HG03097 (cell line): ENCODE measurements around the gene TAF6.
A peak's percentile ranks its signal among the peaks of the same experiment; 100 is the strongest.

Source experiments
- ATAC-seq: cut with Tn5 transposase; IDR thresholded peaks from one replicate; pipeline ENCODE4 v1.9.1; 2021; ENCODE audit not compliant: unreplicated experiment, low FRiP score

Gene TAF6

DNA sequence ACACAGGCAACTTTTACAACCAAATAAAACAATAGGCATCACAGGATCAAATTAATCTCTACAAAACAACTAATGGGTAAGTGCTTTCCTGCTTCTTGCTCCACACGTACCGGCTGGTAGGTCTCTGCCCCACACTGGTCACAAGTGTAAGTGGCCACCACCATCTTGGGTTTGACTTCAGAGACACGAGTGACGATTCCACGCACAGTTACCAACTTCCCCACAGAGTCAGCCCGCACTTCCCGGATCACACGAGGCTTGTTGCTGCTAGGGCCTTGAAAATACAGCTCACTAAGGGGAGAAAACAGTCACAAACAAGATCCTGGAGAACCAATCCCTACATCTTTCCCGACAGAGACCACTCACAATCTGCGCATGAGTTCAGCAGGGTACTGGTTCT, 20.2 kb downstream of the TAF6 start:
- ATAC-seq: no peak

DNA sequence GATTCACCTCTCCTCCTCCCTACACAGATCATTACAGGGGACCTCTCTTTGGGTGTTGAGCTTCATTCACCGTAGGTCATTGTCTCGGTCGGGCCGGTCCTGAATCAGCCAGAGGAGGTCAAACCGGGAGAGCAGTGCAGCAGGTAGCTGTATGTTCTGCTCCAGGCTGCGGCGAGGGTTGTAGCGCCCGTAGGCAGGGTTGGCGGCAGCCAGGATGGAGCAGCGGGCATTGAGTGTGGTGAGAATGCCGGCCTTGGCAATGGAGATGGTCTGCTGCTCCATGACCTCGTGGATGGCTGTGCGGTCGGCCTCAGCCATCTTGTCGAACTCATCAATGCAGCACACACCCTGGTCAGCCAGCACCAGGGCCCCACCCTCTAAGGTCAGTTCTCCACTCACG, 23.5 kb downstream of the TAF6 start:
- ATAC-seq: no peak

GRCh38 chr7:100095289-100095688, 23.9 kb downstream of the TAF6 start:
- no peak for ATAC-seq

DNA sequence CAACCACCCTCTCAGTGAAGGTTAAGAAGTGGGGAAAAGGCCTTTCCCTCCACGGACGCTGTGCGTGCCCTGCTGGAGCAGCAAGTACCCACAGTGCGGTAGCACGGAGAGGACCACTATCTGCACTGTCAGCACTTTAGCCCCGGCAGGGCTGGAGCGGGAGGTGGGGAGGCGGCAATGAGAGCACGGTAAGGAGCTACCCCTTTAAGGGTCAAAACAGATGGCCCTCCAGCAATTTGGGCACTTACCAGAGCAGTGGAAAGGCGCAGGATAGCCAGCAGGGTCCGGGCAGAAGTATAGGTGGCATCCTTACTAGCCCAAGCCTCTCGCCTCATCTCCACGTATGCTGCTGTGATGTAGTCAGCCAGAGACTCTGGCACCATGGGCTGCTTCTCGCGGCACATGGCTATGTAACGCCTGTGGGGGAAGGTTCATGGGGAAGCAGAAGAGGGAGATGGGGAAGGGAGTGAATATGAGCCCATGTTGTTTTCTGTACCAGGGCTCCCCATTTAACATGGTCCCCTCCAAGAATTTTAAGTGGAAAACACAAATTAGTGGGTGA, 25.2 kb downstream of the TAF6 start:
- ATAC-seq: no peak

GRCh38 chr7:100093498-100093897, 25.7 kb downstream of the TAF6 start:
- ATAC-seq: no peak

GRCh38 chr7:100093054-100093453, 26.1 kb downstream of the TAF6 start:
- no peak for ATAC-seq

GRCh38 chr7:100091411-100092181, 27.6 kb downstream of the TAF6 start:
- no peak for ATAC-seq

DNA sequence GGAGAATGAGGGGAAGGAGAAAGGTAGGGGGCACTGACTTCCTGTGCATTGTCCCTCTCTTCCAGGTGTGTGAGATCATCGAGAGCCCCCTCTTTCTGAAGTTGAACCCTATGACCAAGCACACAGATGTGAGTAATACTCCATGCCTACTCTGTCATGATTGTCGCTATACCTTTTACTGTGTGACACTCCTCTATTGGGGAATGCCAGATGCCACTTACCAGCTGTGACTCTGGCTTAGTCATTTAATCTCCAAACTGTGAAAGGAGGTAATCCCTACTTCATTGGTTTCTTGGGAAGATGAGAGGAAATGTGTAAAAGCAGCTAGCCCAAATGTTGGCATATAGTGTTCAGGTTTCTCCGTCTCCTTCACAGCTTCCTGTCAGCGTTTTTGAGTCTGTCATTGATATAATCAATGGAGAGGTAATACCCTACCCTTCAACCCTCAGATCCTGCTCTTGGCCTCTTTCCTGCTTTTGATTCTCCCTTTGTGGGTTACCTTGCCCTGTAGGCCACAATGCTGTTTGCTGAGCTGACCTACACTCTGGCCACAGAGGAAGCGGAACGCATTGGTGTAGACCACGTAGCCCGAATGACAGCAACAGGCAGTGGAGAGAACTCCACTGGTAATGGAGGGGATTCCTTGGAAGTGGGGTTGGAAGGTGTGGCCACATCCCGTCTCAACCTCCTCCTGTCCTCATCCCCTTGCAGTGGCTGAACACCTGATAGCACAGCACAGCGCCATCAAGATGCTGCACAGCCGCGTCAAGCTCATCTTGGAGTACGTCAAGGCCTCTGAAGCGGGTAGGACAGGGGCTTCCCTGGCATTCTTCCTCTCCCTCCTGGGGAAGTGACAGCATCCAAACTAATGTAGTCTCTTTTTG, 28.4 kb downstream of the TAF6 start:
- no peak for ATAC-seq

DNA sequence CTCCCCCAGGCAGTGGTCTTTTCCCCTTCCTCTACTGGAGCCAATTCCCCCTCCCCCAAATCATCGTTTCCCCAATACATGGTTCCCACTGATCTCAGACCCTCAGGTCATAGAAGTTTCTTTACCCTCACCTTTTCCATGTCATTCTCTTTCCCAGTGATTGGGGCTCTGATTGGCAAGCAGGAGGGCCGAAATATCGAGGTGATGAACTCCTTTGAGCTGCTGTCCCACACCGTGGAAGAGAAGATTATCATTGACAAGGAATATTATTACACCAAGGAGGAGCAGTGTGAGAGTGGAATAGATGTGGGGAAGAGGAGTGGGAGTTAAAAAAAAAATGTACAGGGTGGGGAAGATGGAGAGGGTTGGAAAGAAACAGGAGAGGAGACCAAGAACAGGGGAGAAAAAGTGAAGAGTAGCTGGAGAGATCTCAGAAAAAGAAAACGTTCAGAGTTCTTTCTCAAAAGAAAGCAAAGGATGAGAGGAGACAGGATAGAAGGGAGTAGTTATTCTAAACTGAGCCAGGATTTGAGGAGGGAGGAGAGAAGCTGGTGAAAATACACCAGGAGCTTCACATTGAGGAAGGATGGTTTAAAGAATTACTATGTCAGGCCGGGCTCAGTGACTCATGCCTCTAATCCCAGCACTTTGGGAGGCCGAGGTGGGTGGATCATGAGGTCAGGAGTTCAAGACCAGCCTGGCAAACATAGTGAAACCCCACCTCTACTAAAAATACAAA, 29.5 kb downstream of the TAF6 start:
- no peak for ATAC-seq

DNA sequence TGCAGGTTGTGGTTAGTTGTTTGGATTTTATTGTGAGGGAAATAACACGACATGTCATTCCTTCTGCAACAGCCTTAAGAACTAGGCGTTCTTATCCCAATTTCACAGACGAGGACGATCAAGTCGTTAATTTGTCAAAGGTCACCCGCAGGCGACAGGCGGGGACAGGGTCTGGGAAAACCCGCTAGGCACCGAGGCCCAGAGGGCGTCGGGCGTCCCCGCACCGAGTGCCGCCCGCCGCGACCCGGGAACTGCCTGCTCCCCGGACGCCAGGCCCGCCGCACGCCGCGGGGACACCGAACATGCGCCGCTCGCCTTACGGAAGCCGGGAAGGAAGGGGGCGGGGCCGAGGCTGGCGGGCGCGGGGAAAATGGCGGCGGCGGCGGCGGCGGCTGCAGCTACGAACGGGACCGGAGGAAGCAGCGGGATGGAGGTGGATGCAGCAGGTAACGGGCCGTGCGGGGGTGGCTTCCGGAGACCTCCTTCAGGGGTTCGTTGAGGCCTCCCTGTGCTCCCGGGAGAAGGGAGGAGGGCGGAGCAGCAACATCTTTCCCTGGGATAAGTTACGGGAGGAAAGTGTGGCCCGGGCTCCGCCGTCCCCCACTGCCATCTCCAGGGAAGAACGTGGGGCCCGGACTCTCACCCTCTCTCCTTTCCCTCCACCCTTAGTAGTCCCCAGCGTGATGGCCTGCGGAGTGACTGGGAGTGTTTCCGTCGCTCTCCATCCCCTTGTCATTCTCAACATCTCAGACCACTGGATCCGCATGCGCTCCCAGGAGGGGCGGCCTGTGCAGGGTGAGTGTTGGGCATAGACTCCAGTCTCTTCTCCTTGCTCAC, 30.3 kb downstream of the TAF6 start, which contains the start of gene COPS6:
Gene COPS6 (plus strand): TSS at position 349 of the 837 bp plus-strand sequence. CDS start 22 bp downstream, at position 371.
- ATAC-seq: no peak

DNA sequence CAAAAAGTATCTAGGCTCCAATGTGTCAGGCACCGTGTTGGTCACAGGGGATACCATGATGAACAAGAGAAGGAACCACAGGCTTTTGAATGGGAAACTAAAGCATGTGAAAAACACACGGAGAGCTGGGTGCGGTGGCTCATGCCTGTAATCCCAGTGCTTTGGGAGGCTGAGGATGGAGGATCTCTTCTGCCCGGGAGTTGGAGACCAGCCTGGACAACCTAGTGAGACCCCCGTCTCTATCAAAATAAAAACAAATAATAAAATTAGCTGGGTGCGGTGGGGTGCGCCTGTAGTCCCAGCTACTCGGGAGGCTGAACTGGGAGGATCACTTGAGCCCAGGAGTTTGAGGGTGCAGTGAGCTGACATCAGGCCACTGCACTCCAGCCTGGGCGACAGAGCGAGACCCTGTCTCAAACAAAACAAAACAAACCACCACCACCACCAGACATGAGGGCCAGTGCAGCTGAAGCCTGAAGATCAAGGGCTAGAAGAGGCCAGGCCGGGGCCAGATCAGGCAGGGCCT, 31.0 kb downstream of the TAF6 start:
- no peak for ATAC-seq

- ATAC-seq: no peak
Observed at GRCh38 chr7:100087055-100087750, 32.0 kb downstream of the TAF6 start.

DNA sequence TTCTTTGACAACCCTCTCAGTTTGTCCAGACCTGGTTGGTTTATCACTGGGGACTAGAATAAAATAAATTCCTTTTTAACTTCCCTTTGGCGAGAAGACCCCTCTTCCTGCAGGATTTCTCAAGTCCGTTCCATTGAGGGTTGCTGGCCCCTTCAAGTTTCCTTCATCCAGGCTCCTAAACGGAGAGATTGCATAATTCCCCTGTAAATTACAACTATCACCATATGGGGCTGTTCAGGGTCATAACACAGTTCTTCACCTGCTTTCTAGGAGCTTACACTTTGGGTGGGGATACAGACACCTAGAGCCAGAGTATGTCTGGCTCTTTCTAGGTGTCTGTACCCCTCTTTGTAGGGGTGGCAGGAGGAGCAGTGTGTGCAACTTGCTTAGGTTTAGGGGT, 33.6 kb downstream of the TAF6 start:
- no peak for ATAC-seq

DNA sequence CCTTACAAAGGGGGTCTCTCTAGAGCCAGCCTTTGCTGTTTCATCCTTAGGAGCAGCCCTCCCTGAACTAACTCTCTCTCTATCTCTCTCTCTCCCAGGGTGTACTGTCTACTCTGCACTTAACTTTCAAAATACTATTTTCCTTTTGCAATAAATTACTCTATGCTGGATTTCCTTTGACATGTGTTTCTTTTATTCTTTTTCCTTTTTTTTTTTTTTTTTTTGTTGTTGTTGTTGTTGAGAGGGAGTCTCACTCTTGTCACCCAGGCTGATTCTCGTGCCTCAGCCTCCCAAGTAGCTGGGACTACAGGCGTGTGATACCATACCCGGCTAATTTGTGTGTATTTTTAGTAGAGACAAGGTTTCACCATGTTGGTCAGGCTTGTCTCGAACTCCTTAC, 36.2 kb downstream of the TAF6 start:
- ATAC-seq: no peak

DNA sequence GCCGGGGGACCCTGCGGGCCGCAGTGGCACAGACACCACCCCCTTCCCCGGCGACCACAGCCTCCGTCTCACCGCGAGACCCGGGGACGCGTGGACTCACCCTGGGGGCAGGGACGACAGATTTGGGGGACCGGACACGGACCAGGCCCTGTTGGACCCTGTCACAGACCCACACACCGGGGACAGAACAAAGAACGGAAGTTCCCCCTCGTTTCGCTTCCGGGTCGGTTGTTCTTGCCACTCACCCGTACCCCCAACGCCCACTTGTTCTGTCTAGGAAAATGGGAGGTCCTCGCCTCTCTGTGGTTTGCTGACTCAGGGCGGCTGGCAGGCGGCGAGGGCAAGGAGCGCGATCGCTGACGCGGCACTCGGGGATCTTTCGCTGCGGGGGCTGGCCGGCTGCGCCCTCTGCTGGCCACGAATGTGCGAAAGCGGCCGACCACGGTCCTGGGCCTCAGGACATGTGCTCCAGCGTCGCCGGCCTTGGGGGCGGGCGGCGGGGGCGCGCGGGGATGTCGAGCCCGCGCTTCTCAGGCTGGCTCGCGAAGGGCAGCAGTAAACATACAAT, 37.5 kb downstream of the TAF6 start, which contains the start of gene ZNF3:
Gene ZNF3 (minus strand): TSS at position 189 of the 568 bp plus-strand sequence. CDS start 4,366 bp downstream, outside the sequence.
- peak; percentile 82 for ATAC-seq

GRCh38 chr7:100080907-100081534, 38.1 kb downstream of the TAF6 start:
- no peak for ATAC-seq

- ATAC-seq: no peak
Observed at GRCh38 chr7:100079024-100079560, 40.1 kb downstream of the TAF6 start.

DNA sequence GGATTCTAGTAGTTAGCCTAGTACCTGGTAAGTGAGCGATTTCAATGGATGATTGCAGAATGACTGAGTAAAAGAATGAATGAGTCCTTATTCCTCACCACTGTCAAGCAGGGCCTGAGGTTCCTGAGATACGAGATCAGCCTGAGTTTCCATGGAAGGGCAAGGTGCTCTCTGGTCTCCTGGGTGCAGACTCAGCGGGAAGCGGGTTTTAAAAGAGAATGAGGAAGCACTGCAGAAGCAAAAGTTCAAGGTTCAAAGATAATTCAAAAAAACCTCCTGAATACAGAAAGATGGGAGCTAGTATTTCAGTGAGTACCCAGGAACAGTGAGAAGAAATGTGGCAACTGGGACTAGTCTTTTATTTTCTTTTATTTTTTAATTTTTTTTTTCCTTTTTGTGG, 42.0 kb downstream of the TAF6 start:
- no peak for ATAC-seq
